Measurements from ENCODE around the gene PRSS16.
"Not testable (repeated sequence)": the region's sequence is repeated elsewhere in the genome, so short reads cannot be mapped to it uniquely, and the experiment has no call there.

PRSS16 gene

GRCh38 chr6:27213544-27214125 is 33.9 kb upstream of the PRSS16 start:
- DNase-seq (ENCODE audit: extremely low read depth, low read depth) = no peak
- TF ChIP-seq CTCF (IDR thresholded peaks at IDR 0.05; ENCODE audit: low read depth, low read length) = no peak

- no peak for TF ChIP-seq CTCF (IDR thresholded peaks at IDR 0.05; ENCODE audit: low read depth, low read length)
- DNase-seq (ENCODE audit: extremely low read depth, low read depth) = no peak
Observed at GRCh38 chr6:27214126-27214601, 33.3 kb upstream of the PRSS16 start.

- DNase-seq (ENCODE audit: extremely low read depth, low read depth) = no peak
- TF ChIP-seq CTCF (IDR thresholded peaks at IDR 0.05; ENCODE audit: low read depth, low read length) = no peak
Observed at GRCh38 chr6:27216874-27217273, 30.6 kb upstream of the PRSS16 start.

GRCh38 chr6:27222971-27223370 is 24.5 kb upstream of the PRSS16 start:
- not testable (repeated sequence) for DNase-seq (ENCODE audit: extremely low read depth, low read depth)

GRCh38 chr6:27224729-27225128 is 22.8 kb upstream of the PRSS16 start:
- DNase-seq (ENCODE audit: extremely low read depth, low read depth) = no peak
- no peak for TF ChIP-seq CTCF (IDR thresholded peaks at IDR 0.05; ENCODE audit: low read depth, low read length)

GRCh38 chr6:27228963-27229477 is 18.5 kb upstream of the PRSS16 start:
- DNase-seq (ENCODE audit: extremely low read depth, low read depth) = no peak
- no peak for TF ChIP-seq CTCF (IDR thresholded peaks at IDR 0.05; ENCODE audit: low read depth, low read length)

GRCh38 chr6:27230758-27231111 is 16.8 kb upstream of the PRSS16 start:
- no peak for TF ChIP-seq CTCF (IDR thresholded peaks at IDR 0.05; ENCODE audit: low read depth, low read length)
- no peak for DNase-seq (ENCODE audit: extremely low read depth, low read depth)

- no peak for TF ChIP-seq CTCF (IDR thresholded peaks at IDR 0.05; ENCODE audit: low read depth, low read length)
- no peak for DNase-seq (ENCODE audit: extremely low read depth, low read depth)
Observed at GRCh38 chr6:27234576-27234975, 12.9 kb upstream of the PRSS16 start.

Measured in AG09319 (cell line).